HepG2 (cell line): Measurements from ENCODE around the gene SLC2A2. TPM values are rescaled to one million over a fixed set of nuclear protein-coding genes. Genes with fewer than 3 reads are reported as not detected.

Source experiments
- CHD2 ChIP-seq: IDR thresholded peaks from 2 replicates; pipeline ENCODE4 v1.6.1; 2011; ENCODE audit warnings: low read depth, low read length, improper control_type of control experiment
- CREB1 ChIP-seq, 2 experiments: fragments of 450-650 bp in 1 of 2; IDR thresholded peaks; 2 replicates each; pipeline ENCODE4 v1.6.1; 2016 to 2017; ENCODE audit warnings: control low read depth in 1 of 2, mild to moderate bottlenecking in 1 of 2, missing compliant biosample characterization in 1 of 2, missing genetic modification characterization in 1 of 2
- DR1 ChIP-seq: sonication (generic); formaldehyde crosslinking; IDR thresholded peaks from 2 replicates; pipeline ENCODE4 v1.8.0; 2021; ENCODE audit warnings: mild to moderate bottlenecking, missing genetic modification reagents, inconsistent platforms
- ELF4 ChIP-seq: sonication (generic); formaldehyde crosslinking; IDR thresholded peaks from 2 replicates; pipeline ENCODE4 v1.5.0; 2020; ENCODE audit warnings: missing genetic modification reagents, mild to moderate bottlenecking, moderate library complexity, borderline replicate concordance
- FOSL2 ChIP-seq: sonication (generic); formaldehyde crosslinking; IDR thresholded peaks from 2 replicates; pipeline ENCODE4 v1.4.0; 2020; ENCODE audit warnings: missing genetic modification reagents
- FOXA1 ChIP-seq, 2 experiments: fragments of 450-650 bp in 1 of 2; sonication (generic) in 1 of 2; formaldehyde crosslinking in 1 of 2; IDR thresholded peaks; 2 replicates each; pipeline versions ENCODE4 v1.4.0 to v1.6.1; 2016 to 2020; ENCODE audit warnings: missing genetic modification reagents in 1 of 2
- GFI1 ChIP-seq: sonication (generic); formaldehyde crosslinking; IDR thresholded peaks from 2 replicates; pipeline ENCODE4 v1.5.0; 2020; ENCODE audit warnings: missing genetic modification reagents, mild to moderate bottlenecking, borderline replicate concordance
- HDAC1 ChIP-seq: sonication (generic); formaldehyde crosslinking; IDR thresholded peaks from 2 replicates; pipeline ENCODE4 v1.5.1; 2020; ENCODE audit warnings: mild to moderate bottlenecking, missing genetic modification reagents
- HNF4A ChIP-seq: sonication (generic); formaldehyde crosslinking; IDR thresholded peaks from 2 replicates; pipeline ENCODE4 v1.4.0; 2020; ENCODE audit warnings: missing genetic modification reagents
- HOMEZ ChIP-seq: IDR thresholded peaks from 2 replicates; pipeline ENCODE4 v1.6.1; 2016; ENCODE audit warnings: low read depth
- MAX ChIP-seq: IDR thresholded peaks from 2 replicates; pipeline ENCODE4 v1.6.1; 2012; ENCODE audit warnings: inconsistent platforms
- MEF2D ChIP-seq: sonication (generic); formaldehyde crosslinking; IDR thresholded peaks from 2 replicates; pipeline ENCODE4 v1.5.1; 2020; ENCODE audit warnings: mild to moderate bottlenecking, missing genetic modification reagents
- MXI1 ChIP-seq: IDR thresholded peaks from 3 replicates; pipeline ENCODE4 v1.6.1; 2012; ENCODE audit warnings: low read depth, low read length, inconsistent platforms, borderline replicate concordance
- PAX8 ChIP-seq: sonication (generic); formaldehyde crosslinking; IDR thresholded peaks from 2 replicates; pipeline ENCODE4 v1.8.0; 2022; ENCODE audit warnings: mild to moderate bottlenecking, missing genetic modification reagents, borderline replicate concordance
- PLRG1 ChIP-seq: fragments of 450-650 bp; conservative IDR thresholded peaks from 2 replicates; pipeline ENCODE4 v1.6.1; 2016
- SRSF9 ChIP-seq: fragments of 200-400 bp; formaldehyde crosslinking; IDR thresholded peaks from 2 replicates; pipeline ENCODE4 v1.6.1; 2018; ENCODE audit warnings: borderline replicate concordance, mild to moderate bottlenecking, low read depth, low read length; ENCODE audit not compliant: insufficient read depth, poor library complexity, severe bottlenecking
- TEAD3 ChIP-seq: optimal IDR thresholded peaks from 2 replicates; pipeline ENCODE3; 2016; ENCODE audit warnings: borderline replicate concordance
- TRIM24 ChIP-seq: sonication (generic); formaldehyde crosslinking; IDR thresholded peaks from 2 replicates; pipeline ENCODE4 v1.8.0; 2022; ENCODE audit warnings: mild to moderate bottlenecking, missing genetic modification reagents
- USF2 ChIP-seq, 2 experiments: sonication (generic) in 1 of 2; formaldehyde crosslinking in 1 of 2; IDR thresholded peaks; 2 replicates each; pipeline versions ENCODE4 v1.5.1 to v1.6.1; 2011 to 2020; ENCODE audit warnings: borderline replicate concordance in 1 of 2, low read depth in 1 of 2, low read length in 1 of 2, mild to moderate bottlenecking in 1 of 2, missing genetic modification reagents in 1 of 2, moderate library complexity in 1 of 2
- ZNF136 ChIP-seq: sonication (generic); formaldehyde crosslinking; IDR thresholded peaks from 2 replicates; pipeline ENCODE4 v1.8.1; 2022; ENCODE audit warnings: low read depth, mild to moderate bottlenecking, moderate library complexity, missing genetic modification reagents
- ZNF292 ChIP-seq: sonication (generic); formaldehyde crosslinking; IDR thresholded peaks from 2 replicates; pipeline ENCODE4 v1.8.1; 2022; ENCODE audit warnings: mild to moderate bottlenecking, low read depth, missing genetic modification reagents, borderline replicate concordance
- ZNF543 ChIP-seq: sonication (generic); formaldehyde crosslinking; IDR thresholded peaks from 2 replicates; pipeline ENCODE4 v1.4.0; 2020; ENCODE audit warnings: mild to moderate bottlenecking, missing genetic modification reagents
- ZNF557 ChIP-seq: sonication (generic); formaldehyde crosslinking; IDR thresholded peaks from 2 replicates; pipeline ENCODE4 v1.4.0; 2020; ENCODE audit warnings: missing genetic modification reagents
- polyA plus RNA-seq, 8 experiments: library from polyadenylated mRNA; depleted of rRNA in 3 of 8; stranded (reverse) in 7 of 8; unstranded in 1 of 8; fragments of >200 nt; fragmentation: Illumina TruSeq in 4 of 8; extraction: Trizol in 4 of 8; gene quantifications; 2 replicates each; pipeline versions ENCODE4 v1.2.1 to v1.2.3, GENCODE V29; 2011 to 2016; ENCODE audit warnings: low read depth in 4 of 8, missing spikeins in 1 of 8, mixed read lengths in 1 of 8; ENCODE audit not compliant: insufficient read depth in 1 of 8
- total RNA-seq, 5 experiments: library from RNA; depleted of rRNA; stranded (reverse); fragments of >200 nt; fragmentation: Illumina TruSeq; extraction: Trizol; gene quantifications; 2 replicates each; pipeline ENCODE4 v1.2.3, GENCODE V29; 2016; ENCODE audit warnings: low read depth in 1 of 5
- TF ChIP-seq, protein P1 (sequence below): sonication (generic); formaldehyde crosslinking; IDR thresholded peaks from 2 replicates; pipeline ENCODE4 v1.9.0; 2022; ENCODE audit warnings: low read depth, missing genetic modification reagents

The SLC2A2 gene
- total and polyA plus RNA-seq, 2 of the 13 experiments (the other 11 are each of a cell fraction or from before 2014, with no cell fraction given) = 19.5 to 23.2 TPM

DNA sequence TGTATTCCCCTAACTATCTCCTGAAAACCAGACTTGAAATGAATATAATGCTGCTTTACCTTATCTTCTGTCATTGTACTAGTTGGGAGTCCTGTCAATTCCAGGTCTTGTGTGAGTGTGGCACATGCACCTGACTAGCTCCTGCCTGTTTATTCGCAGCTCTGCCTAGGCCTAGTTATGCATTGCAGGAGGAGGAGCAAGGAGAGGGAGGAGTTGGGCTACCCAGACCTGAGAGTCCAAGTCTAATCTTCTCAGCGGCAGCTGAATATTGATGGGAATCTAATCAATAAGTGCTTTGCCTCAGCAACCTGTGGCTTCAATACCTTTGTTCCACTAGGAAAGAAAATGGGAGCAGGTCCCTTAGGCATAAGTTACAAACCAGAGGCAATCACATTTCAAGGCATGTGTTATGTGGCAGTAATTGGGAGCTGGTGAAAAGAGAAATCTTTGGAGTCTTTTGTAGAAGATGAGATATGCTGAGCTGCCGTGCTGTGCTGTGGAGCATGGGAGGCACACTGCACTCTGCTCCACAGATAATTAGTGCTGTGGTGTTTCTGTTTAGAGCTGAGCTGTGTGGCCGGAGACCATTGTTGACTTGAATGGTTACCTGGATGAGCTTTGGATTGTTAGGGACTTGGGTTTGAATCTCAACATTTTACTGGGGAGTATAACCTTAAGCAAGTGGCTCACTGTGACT lies at the start of gene SLC2A2 (continued):
- TF ChIP-seq USF2 (IDR thresholded peaks at IDR 0.05; ENCODE audit: low read depth, low read length) (no peak), USF2 (CRISPR knock-in tag; IDR thresholded peaks at IDR 0.05; ENCODE audit: borderline replicate concordance) (no peak), ZNF543 (no peak), MXI1 (0 out of 3 replicates have a peak, but pooled peaks have one; percentile 24), SRSF9 (no peak), ELF4 (CRISPR knock-in tag) (no peak), CHD2 (no peak), HDAC1 (CRISPR knock-in tag) (peak; percentile 57; the same call in 1 of the 2 replicates), FOXA1 (IDR thresholded peaks at IDR 0.05) (no peak), FOXA1 (CRISPR knock-in tag; IDR thresholded peaks at IDR 0.05) (no peak), GFI1 (CRISPR knock-in tag) (no peak), DR1 (CRISPR knock-in tag) (no peak), ZNF136 (CRISPR knock-in tag) (no peak), FOSL2 (CRISPR knock-in tag) (0 out of 2 replicates have a peak, but pooled peaks have one; percentile 26), PAX8 (CRISPR knock-in tag) (no peak), ZNF292 (CRISPR knock-in tag) (peak; percentile 45; the same call in 1 of the 2 replicates), TEAD3 (peak; percentile 31), PLRG1 (no peak), ZNF557 (CRISPR knock-in tag) (no peak), HOMEZ (CRISPR knock-in tag) (no peak), TRIM24 (no peak), HNF4A (peak; percentile 29; the same call in 1 of the 2 replicates), MAX (peak; percentile 79), CREB1 (IDR thresholded peaks at IDR 0.05) (no peak), CREB1 (CRISPR knock-in tag; IDR thresholded peaks at IDR 0.05) (0 out of 2 replicates have a peak, but pooled peaks have one; percentile 30), MEF2D (CRISPR knock-in tag) (peak; percentile 57; the same call in 1 of the 2 replicates)
- TF ChIP-seq, protein P1, sequence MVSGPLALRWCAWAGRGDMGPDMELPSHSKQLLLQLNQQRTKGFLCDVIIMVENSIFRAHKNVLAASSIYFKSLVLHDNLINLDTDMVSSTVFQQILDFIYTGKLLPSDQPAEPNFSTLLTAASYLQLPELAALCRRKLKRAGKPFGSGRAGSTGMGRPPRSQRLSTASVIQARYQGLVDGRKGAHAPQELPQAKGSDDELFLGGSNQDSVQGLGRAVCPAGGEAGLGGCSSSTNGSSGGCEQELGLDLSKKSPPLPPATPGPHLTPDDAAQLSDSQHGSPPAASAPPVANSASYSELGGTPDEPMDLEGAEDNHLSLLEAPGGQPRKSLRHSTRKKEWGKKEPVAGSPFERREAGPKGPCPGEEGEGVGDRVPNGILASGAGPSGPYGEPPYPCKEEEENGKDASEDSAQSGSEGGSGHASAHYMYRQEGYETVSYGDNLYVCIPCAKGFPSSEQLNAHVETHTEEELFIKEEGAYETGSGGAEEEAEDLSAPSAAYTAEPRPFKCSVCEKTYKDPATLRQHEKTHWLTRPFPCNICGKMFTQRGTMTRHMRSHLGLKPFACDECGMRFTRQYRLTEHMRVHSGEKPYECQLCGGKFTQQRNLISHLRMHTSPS (CRISPR knock-in tag) = no peak
